ENCODE data around the gene REXO4.
A peak's percentile ranks its signal among the peaks of the same experiment; 100 is the strongest.

- no peak for TF ChIP-seq CTCF (IDR thresholded peaks at IDR 0.05)
- peak; percentile 39 to 69 (median 52) for TF ChIP-seq POLR2AphosphoS5 (IDR thresholded peaks at IDR 0.05)
- TF ChIP-seq POLR2A (IDR thresholded peaks at IDR 0.05), result no peak
Measured at GRCh38 chr9:133417541-133418461, at the start of gene REXO4.

All from sigmoid colon (tissue), 4 donors.